ENCODE measurements around the gene OR10D3. TPM values are rescaled to one million over a fixed set of nuclear protein-coding genes. Genes with fewer than 3 reads are reported as not detected.

Gene OR10D3
- total and polyA plus RNA-seq, 4 donors: not detected

- Histone ChIP-seq H3K27me3 (ENCODE audit: control insufficient read depth in 3 of 3, insufficient read depth in 3 of 3, low read length in 2 of 3) (no peaks in the 10 kb centered on the region), H3K9ac (ENCODE audit: insufficient read depth in 1 of 2, low read length in 2 of 2) (no peak overlapping the region), H3K4me3 (no peak overlapping the region), H3K27ac (ENCODE audit: low read depth in 1 of 2, low read length in 1 of 2) (no peak overlapping the region), H3K4me1 (ENCODE audit: control insufficient read depth in 5 of 5, insufficient read depth in 5 of 5, low read length in 5 of 5) (no peaks in the 10 kb centered on the region), H3K36me3 (ENCODE audit: control insufficient read depth in 4 of 4, insufficient read depth in 4 of 4, low read length in 4 of 4) (no peaks in the 10 kb centered on the region), H3K9me3 (ENCODE audit: control insufficient read depth in 4 of 4, insufficient read depth in 3 of 4, low read length in 3 of 4) (no peaks in the 10 kb centered on the region)
- no peak for ATAC-seq (ENCODE audit: insufficient read depth, low FRiP score)
- WGBS, 2 donors: 89 to 96% methylated on average over 6 of the region's 6 CpGs
- TF ChIP-seq CTCF (IDR thresholded peaks at IDR 0.05; ENCODE audit: control extremely low read depth, extremely low read depth): no peak
- DNase-seq: no peak
Measured at GRCh38 chr11:124209824-124210357, 26.7 kb downstream of the OR10D3 start.

GRCh38 chr11:124210421-124210820 lies 27.3 kb downstream of the OR10D3 start:
- no peak overlapping the region for H3K4me3 ChIP-seq
- no peaks in the 10 kb centered on the region for H3K4me1 ChIP-seq (ENCODE audit: control insufficient read depth in 5 of 5, insufficient read depth in 5 of 5, low read length in 5 of 5)
- no peaks in the 10 kb centered on the region for H3K36me3 ChIP-seq (ENCODE audit: control insufficient read depth in 4 of 4, insufficient read depth in 4 of 4, low read length in 4 of 4)
- WGBS, 2 donors: 76 to 87% methylated on average over 4 to 5 of the region's 5 CpGs
- no peak for TF ChIP-seq CTCF (IDR thresholded peaks at IDR 0.05; ENCODE audit: control extremely low read depth, extremely low read depth)
- H3K27ac ChIP-seq (ENCODE audit: low read depth in 1 of 2, low read length in 1 of 2): no peak overlapping the region
- no peak overlapping the region for H3K9ac ChIP-seq (ENCODE audit: insufficient read depth in 1 of 2, low read length in 2 of 2)
- no peak for DNase-seq
- no peak for ATAC-seq (ENCODE audit: insufficient read depth, low FRiP score)
- no peaks in the 10 kb centered on the region for H3K9me3 ChIP-seq (ENCODE audit: control insufficient read depth in 4 of 4, insufficient read depth in 3 of 4, low read length in 3 of 4)
- H3K27me3 ChIP-seq (ENCODE audit: control insufficient read depth in 3 of 3, insufficient read depth in 3 of 3, low read length in 2 of 3): no peaks in the 10 kb centered on the region

- no peak overlapping the region for H3K4me3 ChIP-seq
- H3K27ac ChIP-seq (ENCODE audit: low read depth in 1 of 2, low read length in 1 of 2): no peak overlapping the region
- ATAC-seq (ENCODE audit: insufficient read depth, low FRiP score) (no peak), DNase-seq (no peak)
- H3K9ac ChIP-seq (ENCODE audit: insufficient read depth in 1 of 2, low read length in 2 of 2): no peak overlapping the region
- no peaks in the 10 kb centered on the region for H3K4me1 ChIP-seq (ENCODE audit: control insufficient read depth in 5 of 5, insufficient read depth in 5 of 5, low read length in 5 of 5)
- TF ChIP-seq CTCF (IDR thresholded peaks at IDR 0.05; ENCODE audit: control extremely low read depth, extremely low read depth): no peak
- no peaks in the 10 kb centered on the region for H3K27me3 ChIP-seq (ENCODE audit: control insufficient read depth in 3 of 3, insufficient read depth in 3 of 3, low read length in 2 of 3)
- H3K36me3 ChIP-seq (ENCODE audit: control insufficient read depth in 4 of 4, insufficient read depth in 4 of 4, low read length in 4 of 4): no peaks in the 10 kb centered on the region
- no peaks in the 10 kb centered on the region for H3K9me3 ChIP-seq (ENCODE audit: control insufficient read depth in 4 of 4, insufficient read depth in 3 of 4, low read length in 3 of 4)
Measured at GRCh38 chr11:124211321-124211720, 28.2 kb downstream of the OR10D3 start.

- Histone ChIP-seq H3K4me3 (no peak overlapping the region), H3K27ac (ENCODE audit: low read depth in 1 of 2, low read length in 1 of 2) (no peak overlapping the region), H3K36me3 (ENCODE audit: control insufficient read depth in 4 of 4, insufficient read depth in 4 of 4, low read length in 4 of 4) (no peaks in the 10 kb centered on the region), H3K27me3 (ENCODE audit: control insufficient read depth in 3 of 3, insufficient read depth in 3 of 3, low read length in 2 of 3) (no peaks in the 10 kb centered on the region), H3K9ac (ENCODE audit: insufficient read depth in 1 of 2, low read length in 2 of 2) (no peak overlapping the region), H3K9me3 (ENCODE audit: control insufficient read depth in 4 of 4, insufficient read depth in 3 of 4, low read length in 3 of 4) (no peaks in the 10 kb centered on the region), H3K4me1 (ENCODE audit: control insufficient read depth in 5 of 5, insufficient read depth in 5 of 5, low read length in 5 of 5) (no peaks in the 10 kb centered on the region)
- 85 to 93% methylated on average over 3 of the region's 3 CpGs for WGBS, 2 donors
- ATAC-seq (ENCODE audit: insufficient read depth, low FRiP score) (no peak), DNase-seq (no peak)
- no peak for TF ChIP-seq CTCF (IDR thresholded peaks at IDR 0.05; ENCODE audit: control extremely low read depth, extremely low read depth)
Measured at GRCh38 chr11:124214027-124214426, 30.9 kb downstream of the OR10D3 start.
